ENCODE results near the gene ABCC5. TPM values are rescaled to one million over a fixed set of nuclear protein-coding genes. Genes with fewer than 3 reads are reported as not detected.

Gene ABCC5
- polyA plus RNA-seq, 1 donor (not counting 4 experiments of a cell fraction or from before 2014, with no cell fraction given), result 28.7 TPM

DNA sequence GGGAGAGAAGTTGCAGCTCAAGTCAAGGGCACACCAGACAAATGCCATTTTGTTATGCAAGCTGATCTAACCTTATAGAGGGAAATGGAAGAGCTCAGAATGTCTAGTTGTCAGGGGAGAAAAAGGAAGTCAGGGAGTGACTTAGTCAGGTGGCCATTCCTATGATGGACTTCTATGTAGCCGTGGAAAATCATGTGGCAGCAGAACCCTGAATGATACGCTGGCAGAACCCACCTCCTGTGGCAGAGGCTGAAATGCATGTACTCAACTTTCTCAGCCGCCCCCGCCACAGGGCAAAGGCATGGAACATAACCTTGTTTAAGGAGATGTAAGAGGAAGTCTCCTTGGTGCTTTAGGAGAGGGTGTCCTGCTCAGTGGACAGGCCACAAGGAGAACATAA, 95.3 kb downstream of the ABCC5 start:
- no peaks in the 10 kb centered on the region for H3K9me3 ChIP-seq (ENCODE audit: control insufficient read depth, low read depth, low read length)
- no peak overlapping the region for H3K4me3 ChIP-seq (ENCODE audit: control insufficient read depth in 2 of 3, extremely low read depth in 1 of 3, insufficient read depth in 2 of 3, low read depth in 1 of 3, low read length in 3 of 3)
- peaks cover 8 to 15% of the 10 kb centered on the region in 2 experiments for H3K36me3 ChIP-seq (ENCODE audit: control insufficient read depth in 2 of 2, extremely low read depth in 1 of 2, insufficient read depth in 2 of 2, low read length in 2 of 2)
- no peak overlapping the region for H3K4me2 ChIP-seq (ENCODE audit: control insufficient read depth, extremely low read depth, insufficient read depth, low read depth, low read length)
- H3K9ac ChIP-seq (ENCODE audit: control insufficient read depth, extremely low read depth, insufficient read depth, low read length), result no peak overlapping the region
- H2AFZ ChIP-seq (ENCODE audit: control insufficient read depth, low read length), result no peak overlapping the region
- DNase-seq (ENCODE audit: low read depth, low spot score) (no peak), FAIRE-seq (no peak)
- no peaks in the 10 kb centered on the region for H3K27me3 ChIP-seq (ENCODE audit: control insufficient read depth, extremely low read depth, insufficient read depth, low read length)
- TF ChIP-seq, protein P1, sequence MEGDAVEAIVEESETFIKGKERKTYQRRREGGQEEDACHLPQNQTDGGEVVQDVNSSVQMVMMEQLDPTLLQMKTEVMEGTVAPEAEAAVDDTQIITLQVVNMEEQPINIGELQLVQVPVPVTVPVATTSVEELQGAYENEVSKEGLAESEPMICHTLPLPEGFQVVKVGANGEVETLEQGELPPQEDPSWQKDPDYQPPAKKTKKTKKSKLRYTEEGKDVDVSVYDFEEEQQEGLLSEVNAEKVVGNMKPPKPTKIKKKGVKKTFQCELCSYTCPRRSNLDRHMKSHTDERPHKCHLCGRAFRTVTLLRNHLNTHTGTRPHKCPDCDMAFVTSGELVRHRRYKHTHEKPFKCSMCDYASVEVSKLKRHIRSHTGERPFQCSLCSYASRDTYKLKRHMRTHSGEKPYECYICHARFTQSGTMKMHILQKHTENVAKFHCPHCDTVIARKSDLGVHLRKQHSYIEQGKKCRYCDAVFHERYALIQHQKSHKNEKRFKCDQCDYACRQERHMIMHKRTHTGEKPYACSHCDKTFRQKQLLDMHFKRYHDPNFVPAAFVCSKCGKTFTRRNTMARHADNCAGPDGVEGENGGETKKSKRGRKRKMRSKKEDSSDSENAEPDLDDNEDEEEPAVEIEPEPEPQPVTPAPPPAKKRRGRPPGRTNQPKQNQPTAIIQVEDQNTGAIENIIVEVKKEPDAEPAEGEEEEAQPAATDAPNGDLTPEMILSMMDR (optimal IDR thresholded peaks at IDR 0.05 in 1 of 3, IDR thresholded peaks at IDR 0.05 in 1 of 3, conservative IDR thresholded peaks at IDR 0.05 in 1 of 3; ENCODE audit: extremely low read depth in 1 of 3, insufficient read depth in 2 of 3, low read length in 3 of 3), result no peak
- TF ChIP-seq EZH2 (IDR thresholded peaks at IDR 0.05; ENCODE audit: low read length), result no peak
- peaks cover 20% of the 10 kb centered on the region for H3K4me1 ChIP-seq (ENCODE audit: control insufficient read depth, extremely low read depth, insufficient read depth, low read length)
- no peaks in the 10 kb centered on the region for H3K79me2 ChIP-seq (ENCODE audit: control insufficient read depth, insufficient read depth, low read length)
- peaks cover 3% of the 10 kb centered on the region for H3K9me1 ChIP-seq (ENCODE audit: control insufficient read depth, extremely low read depth, insufficient read depth, low read length)
- peaks cover 4% of the 10 kb centered on the region for H4K20me1 ChIP-seq (ENCODE audit: control insufficient read depth, extremely low read depth, insufficient read depth, low read length)
- no peak overlapping the region for H3K27ac ChIP-seq (ENCODE audit: control insufficient read depth, insufficient read depth, low read length)
- dilution Hi-C loops (cut with MboI; ENCODE audit: extremely low pct_ligation_motif_present, low sequenced_read_pairs), result no loop called here

DNA sequence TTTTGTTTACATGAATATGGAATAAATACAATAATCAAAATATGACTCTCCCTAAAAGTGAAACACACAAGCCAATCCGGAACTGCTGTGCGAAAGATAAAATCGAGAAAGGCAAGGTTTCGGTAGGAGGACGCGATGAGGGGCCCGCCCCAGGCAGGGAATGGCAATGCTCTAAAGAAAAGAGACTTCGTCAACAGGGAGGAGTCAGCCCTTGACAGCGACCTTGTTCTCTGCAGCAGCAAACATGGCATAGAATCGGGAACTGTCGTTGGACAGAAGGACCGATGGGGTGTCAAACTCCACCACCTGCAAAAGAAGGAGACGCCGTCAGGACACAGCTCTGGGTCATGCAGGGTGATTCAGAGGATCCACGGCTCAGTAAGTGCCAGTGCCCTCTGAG, 96.6 kb downstream of the ABCC5 start:
- Histone ChIP-seq H3K79me2 (ENCODE audit: control insufficient read depth, insufficient read depth, low read length) (no peaks in the 10 kb centered on the region), H2AFZ (ENCODE audit: control insufficient read depth, low read length) (no peak overlapping the region), H3K9me1 (ENCODE audit: control insufficient read depth, extremely low read depth, insufficient read depth, low read length) (peaks cover 3% of the 10 kb centered on the region), H3K4me3 (ENCODE audit: control insufficient read depth in 2 of 3, extremely low read depth in 1 of 3, insufficient read depth in 2 of 3, low read depth in 1 of 3, low read length in 3 of 3) (no peak overlapping the region), H3K27ac (ENCODE audit: control insufficient read depth, insufficient read depth, low read length) (no peak overlapping the region), H3K36me3 (ENCODE audit: control insufficient read depth in 2 of 2, extremely low read depth in 1 of 2, insufficient read depth in 2 of 2, low read length in 2 of 2) (peaks cover 7 to 15% of the 10 kb centered on the region in 2 experiments), H3K4me1 (ENCODE audit: control insufficient read depth, extremely low read depth, insufficient read depth, low read length) (peaks cover 20% of the 10 kb centered on the region), H3K4me2 (ENCODE audit: control insufficient read depth, extremely low read depth, insufficient read depth, low read depth, low read length) (no peak overlapping the region), H3K9me3 (ENCODE audit: control insufficient read depth, low read depth, low read length) (no peaks in the 10 kb centered on the region), H4K20me1 (ENCODE audit: control insufficient read depth, extremely low read depth, insufficient read depth, low read length) (peaks cover 4% of the 10 kb centered on the region), H3K27me3 (ENCODE audit: control insufficient read depth, extremely low read depth, insufficient read depth, low read length) (no peaks in the 10 kb centered on the region), H3K9ac (ENCODE audit: control insufficient read depth, extremely low read depth, insufficient read depth, low read length) (no peak overlapping the region)
- TF ChIP-seq EZH2 (IDR thresholded peaks at IDR 0.05; ENCODE audit: low read length), result no peak
- TF ChIP-seq, protein P1 (optimal IDR thresholded peaks at IDR 0.05 in 1 of 3, IDR thresholded peaks at IDR 0.05 in 1 of 3, conservative IDR thresholded peaks at IDR 0.05 in 1 of 3; ENCODE audit: extremely low read depth in 1 of 3, insufficient read depth in 2 of 3, low read length in 3 of 3), result no peak
- dilution Hi-C loops (cut with MboI; ENCODE audit: extremely low pct_ligation_motif_present, low sequenced_read_pairs), result no loop called here
- DNase-seq (ENCODE audit: low read depth, low spot score) (no peak), FAIRE-seq (no peak)

All from keratinocyte (primary cell).